LHCN-M2 (cell line): Measurements from ENCODE around the gene ACSS2. TPM values are rescaled to one million over a fixed set of nuclear protein-coding genes. Genes with fewer than 3 reads are reported as not detected.

Experiments used
- DNase-seq: peaks from one replicate; pipeline ENCODE4 v3.0.0-alpha.2; 2012; ENCODE audit warnings: low read depth
- polyA plus RNA-seq: library from polyadenylated mRNA; unstranded; fragments of >200 nt; gene quantifications from one replicate; pipeline ENCODE4 v1.2.1, GENCODE V29; 2012; ENCODE audit warnings: missing spikeins
- total RNA-seq: library from RNA; depleted of rRNA; stranded (reverse); fragments of >200 nt; gene quantifications from 2 replicates; pipeline ENCODE4 v1.2.3, GENCODE V29; 2014; rRNA removed

The ACSS2 gene
- total RNA-seq, result 19.5 and 24.5 TPM in 2 replicates
- polyA plus RNA-seq, result 15.8 TPM

- DNase-seq, result peak; percentile 94
Measured at GRCh38 chr20:34876406-34877282, at the start of gene ACSS2. TSS of gene ACSS2 (plus strand) at chr20:34876612. CDS start at chr20:34876646, 34 bp downstream.

GRCh38 chr20:34829191-34829590 lies 47.2 kb upstream of the ACSS2 start:
- DNase-seq, result no peak

DNA sequence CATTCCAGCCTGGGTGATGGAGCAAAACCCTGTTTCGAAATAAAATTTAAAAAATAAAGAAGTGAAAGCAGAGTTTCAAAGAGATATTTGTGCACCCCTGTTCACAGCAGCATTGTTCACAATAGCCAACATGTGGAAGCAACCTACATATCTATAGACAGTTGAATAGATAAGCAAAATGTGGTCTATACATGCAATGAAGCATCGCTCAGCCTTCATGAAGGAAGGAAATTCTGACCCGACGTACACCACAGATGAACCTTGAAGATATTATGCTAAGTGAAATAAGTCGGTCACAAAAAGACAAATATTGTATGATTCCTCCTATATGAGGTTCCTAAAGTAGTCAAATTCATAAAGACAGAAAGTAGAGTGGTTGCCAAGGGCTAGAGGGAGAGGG lies 44.5 kb upstream of the ACSS2 start:
- DNase-seq, result no peak

DNA sequence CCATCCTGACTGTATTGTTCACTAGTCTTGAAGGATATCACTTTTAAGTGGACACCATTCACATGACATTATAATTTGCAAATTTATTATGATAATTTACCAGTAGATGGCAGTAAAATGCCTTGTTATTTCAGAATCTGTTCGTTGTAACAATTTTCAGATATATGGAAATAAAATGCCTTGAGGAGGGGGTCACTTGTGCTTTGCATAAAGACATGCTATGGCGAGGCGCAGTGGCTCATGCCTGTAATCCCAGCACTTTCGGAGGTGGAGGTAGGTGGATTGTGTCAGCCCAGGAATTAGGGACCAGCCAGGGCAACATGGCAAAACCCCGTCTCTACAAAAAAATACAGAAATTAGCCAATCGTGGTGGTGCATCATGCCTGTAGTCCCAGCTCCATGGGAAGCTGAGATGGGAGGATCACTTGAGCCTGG lies 41.9 kb upstream of the ACSS2 start:
- peak; percentile 39 for DNase-seq

DNA sequence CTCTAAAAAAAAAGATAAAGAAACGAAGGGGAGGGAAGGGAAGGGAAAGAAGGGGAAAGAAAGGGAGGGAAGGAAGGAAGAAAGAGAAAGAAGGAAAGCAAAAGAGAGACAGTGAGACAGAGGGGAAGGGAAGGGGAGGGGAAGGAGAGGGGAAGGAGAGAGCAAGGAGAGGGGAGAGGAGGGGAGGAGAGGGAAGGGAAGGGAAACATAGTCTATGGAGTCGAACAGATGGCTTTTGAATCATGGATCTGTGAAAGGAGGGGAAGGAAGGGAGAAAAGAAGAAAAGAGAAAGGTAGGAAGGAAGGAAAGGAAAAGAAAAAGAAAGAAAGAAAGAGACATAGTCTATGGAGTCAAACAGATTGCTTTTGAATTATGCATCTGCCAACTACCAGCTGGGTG lies 34.3 kb upstream of the ACSS2 start:
- DNase-seq, result no peak

GRCh38 chr20:34843421-34843820 lies 33.0 kb upstream of the ACSS2 start:
- DNase-seq, result peak; percentile 13

DNA sequence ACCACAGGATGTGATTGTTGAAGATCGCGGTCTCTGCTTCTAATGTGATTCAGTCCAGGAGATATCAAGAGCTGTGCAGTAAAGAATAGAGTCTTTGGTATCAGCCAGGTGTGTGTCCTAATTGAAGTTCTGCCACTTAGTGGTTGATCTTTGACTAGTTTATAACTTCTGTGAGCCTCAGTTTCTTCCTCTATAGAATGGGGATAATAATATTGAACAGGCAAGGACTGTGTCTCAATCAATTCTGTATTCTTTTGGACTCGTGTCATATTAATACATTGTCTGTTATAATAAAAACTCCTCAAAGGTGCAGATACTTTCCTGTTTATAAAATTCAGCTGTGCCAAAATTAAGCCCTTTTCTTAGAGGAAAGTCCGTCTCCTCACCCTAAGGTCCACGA lies 27.8 kb upstream of the ACSS2 start:
- no peak for DNase-seq

- no peak for DNase-seq
Measured at GRCh38 chr20:34849778-34850177, 26.6 kb upstream of the ACSS2 start.

- DNase-seq, result no peak
Measured at GRCh38 chr20:34850969-34851368, 25.4 kb upstream of the ACSS2 start.

DNA sequence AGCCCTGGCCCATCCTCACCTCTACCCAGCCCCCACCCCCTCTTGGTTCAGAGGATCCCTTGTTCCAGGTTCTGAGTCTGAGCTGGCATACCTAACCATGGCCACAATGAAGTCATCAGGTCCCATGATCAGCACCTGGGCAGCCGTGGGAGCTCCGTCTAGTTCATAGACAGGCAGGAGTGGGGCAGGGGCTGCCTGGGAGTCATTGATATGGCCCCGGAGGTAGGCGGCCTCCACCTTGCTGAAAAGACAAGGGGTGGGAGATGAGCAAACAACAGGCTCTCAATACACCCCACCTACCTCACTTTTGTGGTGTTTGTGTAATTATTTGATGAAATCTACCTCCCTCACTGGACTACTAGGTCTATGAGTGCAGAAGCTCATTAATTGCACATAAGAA lies 24.1 kb upstream of the ACSS2 start:
- DNase-seq, result no peak

DNA sequence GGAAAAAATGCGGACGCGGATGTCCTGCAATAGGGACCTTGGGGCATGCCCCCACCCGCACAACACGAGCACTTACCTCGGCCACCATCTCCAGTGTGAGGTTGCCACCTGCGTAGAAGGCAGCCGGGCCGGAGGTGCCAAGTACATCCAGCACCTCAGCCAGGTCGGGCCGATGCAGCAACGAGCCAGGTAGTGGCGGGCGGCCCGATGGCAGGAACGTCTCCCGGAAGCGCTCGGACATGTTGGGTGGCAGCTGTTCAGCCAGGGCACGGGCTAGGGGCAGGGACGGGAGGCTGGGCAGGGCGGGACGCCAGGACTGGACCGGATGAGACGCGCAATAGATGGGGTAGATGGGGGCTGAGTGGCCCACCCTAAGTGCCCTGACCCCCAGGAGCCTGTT lies 17.0 kb upstream of the ACSS2 start:
- DNase-seq, result no peak

DNA sequence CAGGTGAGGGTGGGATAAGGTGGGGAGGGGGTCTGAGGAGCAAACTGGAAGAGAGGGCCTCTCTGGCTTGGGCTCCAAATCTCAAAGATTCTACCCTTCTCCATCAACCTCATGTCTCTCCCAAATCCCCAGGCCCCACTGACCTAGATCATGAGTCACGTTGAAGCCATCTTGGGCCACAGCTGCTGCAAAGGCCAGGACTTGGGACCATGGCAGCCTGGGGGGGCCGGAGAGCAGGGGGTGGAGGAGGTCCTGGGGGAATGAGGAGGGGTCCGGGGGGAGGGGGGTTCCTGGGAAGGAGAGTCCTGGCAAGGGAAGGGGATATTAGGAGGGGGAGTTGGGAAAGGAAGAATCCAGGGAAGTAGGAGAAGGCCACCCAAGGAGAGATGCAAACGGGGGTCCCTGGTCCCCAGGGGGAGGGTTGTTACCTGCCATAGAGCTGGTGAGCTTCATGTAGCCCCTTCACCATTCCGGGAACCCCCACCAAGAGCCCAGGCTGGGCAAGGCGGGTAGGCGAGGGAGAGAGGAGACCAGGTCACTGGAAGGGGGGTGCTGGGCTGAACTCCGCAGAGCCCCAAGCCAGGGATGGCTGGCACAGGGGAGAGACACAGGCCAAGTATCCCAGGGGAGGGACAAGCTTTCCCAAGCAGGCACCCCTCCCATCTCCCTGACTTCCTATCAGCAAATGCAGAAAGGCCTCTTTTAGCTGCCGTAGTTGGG lies 16.4 kb upstream of the ACSS2 start:
- no peak for DNase-seq

DNA sequence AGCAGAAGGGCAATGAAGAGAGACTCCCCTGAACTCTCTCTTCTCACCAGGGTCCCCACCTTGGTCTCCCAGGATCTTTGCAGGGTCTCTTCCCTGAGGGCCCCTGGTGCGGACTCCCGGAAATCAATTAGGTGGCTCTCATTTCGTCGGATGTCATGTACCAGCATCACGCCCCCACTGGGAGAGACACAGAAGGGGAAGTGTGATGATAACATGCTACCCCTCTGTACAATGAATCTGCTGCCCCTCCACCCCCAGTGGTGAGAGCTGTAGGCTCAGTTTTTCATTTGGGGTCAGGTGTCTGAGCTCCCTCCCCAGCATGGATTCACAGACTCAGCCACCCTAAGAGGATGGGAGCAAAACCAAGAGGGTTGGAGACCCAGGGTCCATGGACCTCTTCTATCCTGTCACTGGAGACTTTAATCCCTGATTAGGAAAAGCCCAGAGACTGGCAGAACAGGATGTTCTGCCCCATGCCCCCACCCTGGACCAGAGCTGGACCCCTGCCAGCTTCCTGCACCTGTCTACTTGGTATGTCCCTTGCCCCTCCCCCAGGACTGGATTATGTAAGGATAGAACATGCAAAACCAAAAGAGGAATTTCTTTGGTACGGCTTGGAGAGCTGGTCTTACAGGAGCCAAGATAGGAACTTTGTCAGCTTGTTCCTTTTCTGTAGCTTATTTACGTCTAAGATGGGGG lies 14.9 kb upstream of the ACSS2 start:
- peak; percentile 69 for DNase-seq

DNA sequence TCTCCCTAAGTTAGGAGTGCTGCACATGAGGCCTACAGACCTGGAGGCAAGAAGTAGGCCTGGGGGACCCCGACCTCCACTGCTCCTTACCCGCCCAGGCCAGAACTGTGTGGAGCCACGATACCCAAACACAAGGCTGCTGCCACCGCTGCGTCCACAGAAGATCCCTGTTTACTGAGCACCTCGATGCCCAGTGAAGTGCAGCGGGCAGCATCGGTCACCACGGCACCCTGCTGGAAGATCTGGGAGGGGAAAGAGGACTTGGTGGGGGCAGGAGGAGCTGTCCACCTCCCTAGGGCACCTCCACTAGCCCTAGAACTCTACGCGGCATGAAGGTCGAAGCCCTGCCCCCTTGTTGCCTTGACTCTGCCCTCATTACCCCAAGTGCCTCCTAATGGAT lies 13.7 kb upstream of the ACSS2 start:
- no peak for DNase-seq

DNA sequence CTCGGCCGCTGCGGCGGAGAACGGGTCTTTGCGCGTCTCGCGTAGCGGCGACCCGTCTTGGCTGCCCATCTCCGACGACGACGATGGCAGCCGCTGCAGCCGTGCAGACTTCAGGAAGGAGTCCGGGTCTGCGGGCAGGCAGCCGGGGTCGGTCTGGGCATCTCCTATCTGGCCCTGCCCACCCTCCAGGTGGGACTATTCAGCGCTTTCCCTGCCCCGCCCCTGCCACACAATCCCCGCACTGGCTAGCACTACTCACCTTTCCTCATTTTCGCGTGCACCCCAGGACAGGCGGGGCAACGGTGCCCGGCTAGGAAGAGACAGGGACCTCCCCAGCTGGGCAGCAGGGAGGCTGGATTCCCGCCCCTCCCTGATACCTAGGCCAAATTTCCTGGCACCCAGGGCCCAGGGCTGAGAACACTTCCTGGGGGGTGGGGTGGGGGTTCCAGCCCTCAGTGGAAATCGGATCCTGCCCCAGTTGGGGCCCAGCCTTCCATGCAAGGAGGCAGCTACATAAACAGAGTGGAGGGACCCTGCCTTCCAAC lies 12.9 kb upstream of the ACSS2 start:
- no peak for DNase-seq

GRCh38 chr20:34864216-34864615 lies 12.2 kb upstream of the ACSS2 start:
- DNase-seq, result no peak

GRCh38 chr20:34871320-34871926 lies 5.0 kb upstream of the ACSS2 start:
- no peak for DNase-seq

GRCh38 chr20:34871966-34872621 lies 4.3 kb upstream of the ACSS2 start:
- DNase-seq, result no peak

GRCh38 chr20:34872622-34873224 lies 3.7 kb upstream of the ACSS2 start, which contains the start of gene GGT7:
TSS of gene GGT7 (minus strand) at chr20:34872856. CDS start at chr20:34872815, 41 bp downstream.
- DNase-seq, result peak; percentile 64

GRCh38 chr20:34873583-34874093 lies 2.8 kb upstream of the ACSS2 start:
- no peak for DNase-seq
